Urinary bladder (tissue), 4 donors: Measurements from ENCODE around the gene INKA1. TPM values are rescaled to one million over a fixed set of nuclear protein-coding genes. Genes with fewer than 3 reads are reported as not detected.
"Not testable (repeated sequence)": the region's sequence is repeated elsewhere in the genome, so short reads cannot be mapped to it uniquely, and the experiment has no call there.

Experiments
- DNase-seq: peaks from one replicate; pipeline ENCODE4 v3.0.0-alpha.2; 2015; ENCODE audit errors: extremely low spot score
- H3K27ac ChIP-seq: one replicate; pipeline ENCODE4 v1.5.1; 2013; ENCODE audit warnings: low read depth, mild to moderate bottlenecking, moderate library complexity
- H3K36me3 ChIP-seq: one replicate; pipeline ENCODE4 v1.6.1; 2013; ENCODE audit warnings: mild to moderate bottlenecking, moderate library complexity; ENCODE audit not compliant: insufficient read depth
- H3K4me1 ChIP-seq: one replicate; pipeline ENCODE4 v1.6.1; 2013; ENCODE audit warnings: mild to moderate bottlenecking, moderate library complexity; ENCODE audit not compliant: insufficient read depth
- H3K4me3 ChIP-seq: one replicate; pipeline ENCODE4 v1.5.1; 2013; ENCODE audit warnings: low read depth, low read length
- WGBS: extraction: QIAGEN DNeasy Blood & Tissue Kit; methylation state at CpG from one replicate; pipeline ENCODE4 v1.1.7; 2013; 5-methylcytosine and 5-hydroxymethylcytosine counted together
- polyA plus RNA-seq: library from polyadenylated mRNA; stranded (reverse); fragments of 200-250 nt; gene quantifications from one replicate; pipeline ENCODE4 v1.2.3, GENCODE V29; 2013
- total RNA-seq: library from RNA; depleted of rRNA; stranded (reverse); fragments of >200 nt; gene quantifications from one replicate; pipeline ENCODE4 v1.2.3, GENCODE V29; 2014
- donor health status: healthy with polysubstance abuse.
- donor health status: healthy.

Gene INKA1
- total and polyA plus RNA-seq, 2 donors = 6.5 to 10.3 TPM

DNA sequence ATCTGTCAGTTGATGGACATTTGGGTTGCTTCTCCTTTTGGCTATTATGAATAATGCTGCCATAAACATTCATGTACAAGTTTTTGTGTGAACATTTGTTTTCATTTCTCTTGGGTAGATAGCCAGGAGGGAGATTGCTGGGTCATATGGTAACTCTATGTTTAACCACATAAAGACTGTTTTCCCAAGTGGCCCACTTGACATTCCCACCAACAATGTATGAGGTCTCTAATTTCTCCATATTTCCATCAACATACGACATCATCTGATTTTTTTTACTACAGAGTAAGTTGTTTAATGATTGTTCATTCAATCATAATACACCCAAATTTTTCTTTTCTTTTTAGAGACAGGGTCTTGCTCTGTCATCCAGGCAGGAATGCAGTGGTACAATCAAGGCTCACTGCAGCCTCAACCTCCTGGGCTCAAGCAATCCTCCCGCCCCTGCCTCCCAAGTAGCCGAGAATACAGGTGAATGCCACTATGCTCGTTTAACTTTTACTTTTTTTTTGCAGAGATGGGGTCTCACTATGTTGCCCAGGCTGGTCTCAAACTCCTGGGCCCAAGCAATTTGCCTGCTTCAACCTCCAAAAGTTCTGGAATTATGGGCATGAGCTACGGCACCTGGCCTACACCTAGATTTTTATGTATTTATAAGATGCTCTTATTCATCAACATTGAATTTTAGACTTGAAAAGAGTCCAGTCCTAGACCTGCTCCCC, 23.5 kb upstream of the INKA1 start:
- Histone ChIP-seq H3K27ac (no peak overlapping the region), H3K4me1 (no peaks in the 10 kb centered on the region), H3K4me3 (no peak overlapping the region), H3K36me3 (no peaks in the 10 kb centered on the region)
- WGBS = 93% methylated on average over 5 of the region's 5 CpGs
- no peak for DNase-seq

DNA sequence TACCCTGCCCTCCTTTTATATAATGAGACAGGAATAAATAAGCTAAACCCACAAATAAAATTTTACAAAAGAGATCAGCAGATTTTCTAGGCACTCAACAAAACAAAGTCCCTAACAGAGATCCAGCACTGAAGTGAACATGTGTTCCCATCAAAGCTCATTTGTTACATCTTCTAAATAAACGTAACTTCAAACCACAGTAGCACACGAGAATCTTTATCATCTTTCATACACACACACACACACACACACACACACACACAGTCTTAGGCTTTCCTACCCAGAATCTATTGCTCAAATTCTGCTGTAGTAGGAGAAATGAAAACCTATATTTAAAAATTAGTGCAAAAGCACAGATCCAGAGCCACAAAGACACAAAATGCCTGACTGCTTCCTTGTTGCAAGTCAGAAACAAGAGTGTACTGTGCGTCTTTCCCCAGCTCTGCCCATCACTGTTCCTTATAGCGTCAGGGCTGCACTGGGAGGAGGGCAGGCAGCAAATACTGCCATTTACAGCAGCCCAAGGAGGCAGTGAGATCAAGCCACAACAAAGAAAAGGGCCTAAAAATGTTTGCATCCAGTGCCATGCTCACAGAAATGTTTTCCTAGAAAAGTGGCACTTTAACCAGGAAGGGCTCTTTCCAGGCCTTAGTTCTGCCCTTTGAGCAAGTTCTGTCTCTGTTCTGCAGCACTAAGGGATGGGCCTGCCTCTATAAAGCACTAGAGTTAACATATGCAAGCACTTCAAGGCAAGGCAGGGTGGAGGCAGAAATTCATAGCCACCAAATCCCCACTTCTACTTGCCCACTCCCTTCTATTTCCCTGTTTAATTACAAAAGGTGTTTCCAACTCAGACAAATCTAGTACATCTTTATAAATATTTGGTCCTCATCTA, 22.7 kb upstream of the INKA1 start:
- Histone ChIP-seq H3K36me3 (no peaks in the 10 kb centered on the region), H3K4me1 (no peaks in the 10 kb centered on the region), H3K27ac (no peak overlapping the region), H3K4me3 (no peak overlapping the region)
- 58% methylated on average over 4 of the region's 4 CpGs for WGBS
- DNase-seq = no peak

- not testable (repeated sequence) for H3K27ac ChIP-seq, H3K4me3 ChIP-seq, DNase-seq, H3K4me1 ChIP-seq, H3K36me3 ChIP-seq
- 83% methylated on average over 9 of the region's 9 CpGs for WGBS
Observed at GRCh38 chr3:49780975-49781365, 22.1 kb upstream of the INKA1 start.

- 65% methylated on average over 5 of the region's 5 CpGs for WGBS
- Histone ChIP-seq H3K36me3 (no peaks in the 10 kb centered on the region), H3K4me1 (no peaks in the 10 kb centered on the region), H3K27ac (no peak overlapping the region), H3K4me3 (no peak overlapping the region)
- DNase-seq = no peak
Observed at GRCh38 chr3:49781415-49782199, 21.5 kb upstream of the INKA1 start.

DNA sequence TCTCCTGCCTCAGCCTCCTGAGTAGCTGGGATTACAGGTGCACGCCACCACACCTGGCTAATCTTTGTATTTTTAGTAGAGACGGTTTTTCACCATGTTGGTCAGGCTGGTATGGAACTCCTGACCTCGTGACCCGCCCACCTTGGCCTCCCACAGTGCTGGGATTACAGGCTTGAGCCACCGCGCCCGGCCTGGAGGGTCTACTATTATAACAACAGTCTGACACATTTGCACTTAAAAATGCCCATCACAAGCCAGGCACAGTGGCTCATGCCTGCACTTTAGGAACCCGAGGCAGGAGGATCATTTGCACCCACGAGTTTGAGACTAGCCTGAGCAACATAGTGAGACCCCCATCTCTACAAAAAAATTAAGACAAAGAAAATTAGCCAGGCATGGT, 20.8 kb upstream of the INKA1 start:
- DNase-seq, H3K27ac ChIP-seq, H3K4me1 ChIP-seq, H3K36me3 ChIP-seq, H3K4me3 ChIP-seq: not testable (repeated sequence)
- 94% methylated on average over 9 of the region's 9 CpGs for WGBS

GRCh38 chr3:49785565-49786356, 17.3 kb upstream of the INKA1 start:
- no peak for DNase-seq
- peak overlapping the region; percentile 95 for H3K4me3 ChIP-seq
- peak overlapping the region; percentile 88 for H3K27ac ChIP-seq
- 2% methylated on average over 50 of the region's 50 CpGs for WGBS
- H3K4me1 ChIP-seq = no peaks in the 10 kb centered on the region
- no peaks in the 10 kb centered on the region for H3K36me3 ChIP-seq

GRCh38 chr3:49786357-49787181, 16.5 kb upstream of the INKA1 start, which contains the start of gene IP6K1:
IP6K1 (minus strand) TSS chr3:49786542; CDS start chr3:49748040, 38,502 bp downstream.
- Histone ChIP-seq H3K36me3 (no peaks in the 10 kb centered on the region), H3K4me3 (peak within 1 kb of the TSS; percentile 95), H3K4me1 (no peaks in the 10 kb centered on the region), H3K27ac (peak within 1 kb of the TSS; percentile 91)
- DNase-seq = peak; percentile 98
- WGBS = 6% methylated on average over 55 of the region's 55 CpGs

DNA sequence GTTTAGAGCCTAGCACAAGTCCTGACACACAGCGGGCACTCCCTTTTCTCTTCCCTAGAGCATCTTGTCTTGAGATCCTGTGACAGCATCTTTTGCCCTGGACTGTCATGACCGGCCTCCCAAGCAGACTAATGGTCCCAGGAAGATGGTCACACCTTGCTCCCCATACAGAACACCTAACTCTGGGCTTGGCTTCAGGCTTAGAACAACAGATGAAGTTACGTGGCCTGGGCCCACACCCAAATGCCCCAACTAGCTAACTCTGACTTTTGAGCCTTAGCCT, 15.9 kb upstream of the INKA1 start:
- peak overlapping the region; percentile 91 for H3K27ac ChIP-seq
- DNase-seq = no peak
- H3K4me1 ChIP-seq = no peaks in the 10 kb centered on the region
- no peak overlapping the region for H3K4me3 ChIP-seq
- WGBS = 74% methylated on average over 3 of the region's 3 CpGs
- H3K36me3 ChIP-seq = no peaks in the 10 kb centered on the region

DNA sequence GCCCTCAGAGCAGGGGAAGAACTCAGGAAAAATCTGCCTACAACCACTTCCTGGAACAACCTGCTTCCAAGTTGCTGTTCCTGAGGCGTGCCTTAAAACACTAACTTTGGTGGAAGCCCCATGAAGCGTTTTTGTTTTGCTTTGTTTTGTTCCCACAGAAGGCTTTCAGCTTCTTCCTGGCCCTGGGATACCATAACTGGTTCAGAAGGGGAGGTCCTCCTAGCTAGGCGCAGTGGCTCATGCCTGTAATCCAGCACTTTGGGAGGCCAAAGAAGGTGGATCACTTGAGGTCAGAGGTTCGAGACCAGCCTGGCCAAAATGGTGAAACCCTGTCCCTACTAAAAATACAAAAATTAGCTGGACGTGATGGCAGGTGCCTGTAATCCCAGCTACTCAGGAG, 15.5 kb upstream of the INKA1 start:
- no peak overlapping the region for H3K27ac ChIP-seq
- H3K4me3 ChIP-seq = no peak overlapping the region
- no peaks in the 10 kb centered on the region for H3K4me1 ChIP-seq
- no peak for DNase-seq
- no peaks in the 10 kb centered on the region for H3K36me3 ChIP-seq
- WGBS = 89% methylated on average over 5 of the region's 5 CpGs

GRCh38 chr3:49788056-49788455, 15.0 kb upstream of the INKA1 start:
- DNase-seq = no peak
- WGBS = 97% methylated on average over 2 of the region's 2 CpGs
- H3K27ac ChIP-seq = no peak overlapping the region

DNA sequence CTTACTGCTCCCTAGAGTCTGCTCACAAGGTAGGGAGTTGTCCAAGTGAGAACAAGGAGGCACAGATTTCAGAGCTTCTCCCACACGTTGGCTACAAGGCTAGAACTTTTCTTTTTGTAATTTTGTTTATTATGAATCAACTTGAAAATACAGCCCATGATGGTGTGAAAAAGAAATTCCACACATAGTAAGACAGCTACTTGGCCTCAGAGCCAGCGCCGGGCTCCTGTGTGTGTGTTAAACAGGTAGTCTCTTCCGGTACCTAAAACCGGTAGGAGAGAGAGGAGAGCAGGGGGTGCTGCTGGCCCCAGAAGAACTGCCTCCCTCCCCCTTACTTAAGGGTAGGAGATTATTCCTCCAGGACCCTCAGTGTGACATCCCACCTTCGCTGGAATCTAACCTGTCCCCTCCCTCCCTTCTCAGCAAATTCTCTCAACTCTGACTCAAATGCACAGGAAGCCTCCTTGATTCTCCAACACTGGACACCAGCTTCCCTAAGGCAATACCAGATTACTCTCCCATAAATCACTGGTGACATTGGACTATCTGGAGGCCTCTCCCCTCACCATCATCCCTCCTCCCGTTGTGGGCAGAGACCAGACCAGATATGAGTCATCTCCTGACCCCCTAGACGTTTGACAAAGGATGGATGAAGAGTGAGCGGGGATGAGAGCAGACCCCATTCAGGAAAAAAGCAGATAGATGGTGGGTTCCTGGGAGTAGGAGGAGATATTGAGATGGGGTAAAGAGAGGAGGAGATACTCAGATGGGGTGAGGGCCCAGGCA, 12.2 kb upstream of the INKA1 start:
- 57% methylated on average over 9 of the region's 9 CpGs for WGBS
- DNase-seq = no peak
- H3K4me3 ChIP-seq = no peak overlapping the region
- H3K27ac ChIP-seq = no peak overlapping the region
- H3K36me3 ChIP-seq = no peaks in the 10 kb centered on the region
- H3K4me1 ChIP-seq = no peaks in the 10 kb centered on the region

More at GRCh38 chr3:49788056-49788455, 15.0 kb upstream of the INKA1 start:
- H3K4me3 ChIP-seq = no peak overlapping the region
- H3K36me3 ChIP-seq = no peaks in the 10 kb centered on the region
- no peaks in the 10 kb centered on the region for H3K4me1 ChIP-seq

DNA sequence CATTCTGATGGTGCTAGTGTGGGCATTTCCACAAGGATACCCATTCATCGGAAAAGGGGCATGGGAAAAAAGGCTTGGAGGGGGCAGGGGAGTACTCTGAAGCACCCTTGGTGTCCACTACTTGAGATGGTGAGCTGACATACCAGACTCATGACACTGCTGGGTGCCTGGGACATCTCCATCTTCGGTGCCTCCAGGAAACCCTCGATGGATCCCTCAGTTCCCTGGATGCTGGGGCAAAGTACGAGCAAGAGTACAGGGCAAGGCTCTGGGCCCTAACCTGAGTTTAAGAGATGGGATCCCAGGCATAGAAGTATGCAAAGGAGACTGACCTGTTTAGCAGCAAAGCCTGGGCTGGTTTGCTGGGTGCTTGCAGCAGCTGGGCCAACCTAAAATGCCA, 11.5 kb upstream of the INKA1 start:
- Histone ChIP-seq H3K4me1 (no peaks in the 10 kb centered on the region), H3K27ac (no peak overlapping the region), H3K4me3 (no peak overlapping the region), H3K36me3 (no peaks in the 10 kb centered on the region)
- 91% methylated on average over 4 of the region's 4 CpGs for WGBS
- no peak for DNase-seq
